ENCODE results near the gene DPP4.

DPP4 gene

GRCh38 chr2:161975813-161976160 is 98.2 kb downstream of the DPP4 start:
- no peaks in the 10 kb centered on the region for H3K9me3 ChIP-seq
- H3K27ac ChIP-seq: no peak overlapping the region
- H3K36me3 ChIP-seq: no peaks in the 10 kb centered on the region
- no peak overlapping the region for H3K4me3 ChIP-seq (ENCODE audit: low read depth in 1 of 2, low read length in 1 of 2)
- no peaks in the 10 kb centered on the region for H3K27me3 ChIP-seq
- no peak for TF ChIP-seq CTCF (IDR thresholded peaks at IDR 0.05)
- H3K4me1 ChIP-seq (ENCODE audit: control insufficient read depth in 1 of 2, insufficient read depth in 1 of 2, low read depth in 1 of 2, low read length in 1 of 2): no peaks in the 10 kb centered on the region

GRCh38 chr2:161975062-161975812 is 98.8 kb downstream of the DPP4 start:
- no peaks in the 10 kb centered on the region for H3K4me1 ChIP-seq (ENCODE audit: control insufficient read depth in 1 of 2, insufficient read depth in 1 of 2, low read depth in 1 of 2, low read length in 1 of 2)
- no peaks in the 10 kb centered on the region for H3K36me3 ChIP-seq
- H3K27ac ChIP-seq: no peak overlapping the region
- H3K27me3 ChIP-seq: no peaks in the 10 kb centered on the region
- TF ChIP-seq CTCF (IDR thresholded peaks at IDR 0.05): no peak
- no peak overlapping the region for H3K4me3 ChIP-seq (ENCODE audit: low read depth in 1 of 2, low read length in 1 of 2)
- no peaks in the 10 kb centered on the region for H3K9me3 ChIP-seq

GRCh38 chr2:161974461-161974860 is 99.6 kb downstream of the DPP4 start:
- Histone ChIP-seq H3K4me1 (ENCODE audit: control insufficient read depth in 1 of 2, insufficient read depth in 1 of 2, low read depth in 1 of 2, low read length in 1 of 2) (no peaks in the 10 kb centered on the region), H3K36me3 (no peaks in the 10 kb centered on the region), H3K27ac (no peak overlapping the region), H3K27me3 (no peaks in the 10 kb centered on the region), H3K9me3 (no peaks in the 10 kb centered on the region), H3K4me3 (ENCODE audit: low read depth in 1 of 2, low read length in 1 of 2) (no peak overlapping the region)
- no peak for TF ChIP-seq CTCF (IDR thresholded peaks at IDR 0.05)

- Histone ChIP-seq H3K27me3 (no peaks in the 10 kb centered on the region), H3K4me1 (ENCODE audit: control insufficient read depth in 1 of 2, insufficient read depth in 1 of 2, low read depth in 1 of 2, low read length in 1 of 2) (no peaks in the 10 kb centered on the region), H3K27ac (no peak overlapping the region), H3K4me3 (ENCODE audit: low read depth in 1 of 2, low read length in 1 of 2) (no peak overlapping the region), H3K36me3 (no peaks in the 10 kb centered on the region), H3K9me3 (no peaks in the 10 kb centered on the region)
- no peak for TF ChIP-seq CTCF (IDR thresholded peaks at IDR 0.05)
Measured at GRCh38 chr2:161972866-161973265, 101.1 kb downstream of the DPP4 start.

GRCh38 chr2:161972232-161972631 is 101.8 kb downstream of the DPP4 start:
- Histone ChIP-seq H3K4me1 (ENCODE audit: control insufficient read depth in 1 of 2, insufficient read depth in 1 of 2, low read depth in 1 of 2, low read length in 1 of 2) (no peaks in the 10 kb centered on the region), H3K4me3 (ENCODE audit: low read depth in 1 of 2, low read length in 1 of 2) (no peak overlapping the region), H3K27ac (no peak overlapping the region), H3K9me3 (no peaks in the 10 kb centered on the region), H3K36me3 (no peaks in the 10 kb centered on the region), H3K27me3 (no peaks in the 10 kb centered on the region)
- no peak for TF ChIP-seq CTCF (IDR thresholded peaks at IDR 0.05)

All from neutrophil (primary cell).